ENCODE results near the gene C3orf22.

The C3orf22 gene

GRCh38 chr3:126550488-126551051 lies 8.2 kb downstream of the C3orf22 start:
- Mint-ChIP-seq H3K4me3 (no peak overlapping the region), H3K27me3 (ENCODE audit: low read depth) (peaks cover 11% of the 10 kb centered on the region), H3K27ac (no peak overlapping the region), H3K36me3 (ENCODE audit: low read depth) (no peaks in the 10 kb centered on the region), H3K4me1 (peaks cover 13% of the 10 kb centered on the region), H3K9me3 (no peaks in the 10 kb centered on the region)
- TF ChIP-seq, protein P1, sequence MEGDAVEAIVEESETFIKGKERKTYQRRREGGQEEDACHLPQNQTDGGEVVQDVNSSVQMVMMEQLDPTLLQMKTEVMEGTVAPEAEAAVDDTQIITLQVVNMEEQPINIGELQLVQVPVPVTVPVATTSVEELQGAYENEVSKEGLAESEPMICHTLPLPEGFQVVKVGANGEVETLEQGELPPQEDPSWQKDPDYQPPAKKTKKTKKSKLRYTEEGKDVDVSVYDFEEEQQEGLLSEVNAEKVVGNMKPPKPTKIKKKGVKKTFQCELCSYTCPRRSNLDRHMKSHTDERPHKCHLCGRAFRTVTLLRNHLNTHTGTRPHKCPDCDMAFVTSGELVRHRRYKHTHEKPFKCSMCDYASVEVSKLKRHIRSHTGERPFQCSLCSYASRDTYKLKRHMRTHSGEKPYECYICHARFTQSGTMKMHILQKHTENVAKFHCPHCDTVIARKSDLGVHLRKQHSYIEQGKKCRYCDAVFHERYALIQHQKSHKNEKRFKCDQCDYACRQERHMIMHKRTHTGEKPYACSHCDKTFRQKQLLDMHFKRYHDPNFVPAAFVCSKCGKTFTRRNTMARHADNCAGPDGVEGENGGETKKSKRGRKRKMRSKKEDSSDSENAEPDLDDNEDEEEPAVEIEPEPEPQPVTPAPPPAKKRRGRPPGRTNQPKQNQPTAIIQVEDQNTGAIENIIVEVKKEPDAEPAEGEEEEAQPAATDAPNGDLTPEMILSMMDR (IDR thresholded peaks at IDR 0.05; ENCODE audit: unreplicated experiment in 3 of 3) = no peak

DNA sequence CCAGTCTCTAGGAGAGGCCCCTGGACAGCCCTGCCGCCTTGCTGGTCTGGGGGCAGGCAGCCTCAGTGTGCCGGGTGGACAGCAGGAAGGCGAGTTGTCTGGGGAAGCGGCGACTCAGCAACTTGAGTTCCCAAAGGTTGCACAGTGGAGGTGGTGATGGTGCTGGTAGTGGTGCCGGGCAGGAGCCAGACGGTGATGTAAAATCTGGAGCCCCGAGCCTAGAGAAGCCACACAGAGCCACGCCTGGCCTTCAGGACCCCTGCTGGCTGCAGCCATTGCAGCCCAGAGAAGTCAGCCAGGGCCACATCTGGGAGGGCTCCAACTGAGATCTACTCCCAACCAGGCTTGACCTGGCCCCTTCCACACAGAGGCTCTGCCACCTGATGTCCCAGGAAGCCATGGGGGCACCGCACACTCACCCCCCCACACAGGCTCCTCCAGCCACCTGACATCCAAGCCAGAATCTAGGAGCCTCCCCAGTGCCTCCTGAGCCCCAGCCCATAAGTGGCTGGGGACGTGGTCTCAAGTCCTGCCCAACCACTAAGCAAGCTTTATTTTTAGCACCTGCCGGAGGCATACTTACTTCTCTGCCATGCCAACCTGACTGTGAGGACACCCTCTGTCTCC lies 8.8 kb downstream of the C3orf22 start:
- peaks cover 13% of the 10 kb centered on the region for H3K4me1 Mint-ChIP-seq
- no peak overlapping the region for H3K4me3 Mint-ChIP-seq
- H3K27me3 Mint-ChIP-seq (ENCODE audit: low read depth) = peaks cover 11% of the 10 kb centered on the region
- no peaks in the 10 kb centered on the region for H3K9me3 Mint-ChIP-seq
- TF ChIP-seq, protein P1 (IDR thresholded peaks at IDR 0.05; ENCODE audit: unreplicated experiment in 3 of 3) = no peak
- no peak overlapping the region for H3K27ac Mint-ChIP-seq
- H3K36me3 Mint-ChIP-seq (ENCODE audit: low read depth) = no peaks in the 10 kb centered on the region

GRCh38 chr3:126548556-126549466 lies 9.9 kb downstream of the C3orf22 start:
- no peak overlapping the region for H3K27ac Mint-ChIP-seq
- peaks cover 12% of the 10 kb centered on the region for H3K4me1 Mint-ChIP-seq
- H3K4me3 Mint-ChIP-seq = no peak overlapping the region
- no peaks in the 10 kb centered on the region for H3K9me3 Mint-ChIP-seq
- peaks cover 11% of the 10 kb centered on the region for H3K27me3 Mint-ChIP-seq (ENCODE audit: low read depth)
- TF ChIP-seq, protein P1 (IDR thresholded peaks at IDR 0.05; ENCODE audit: unreplicated experiment in 3 of 3) = no peak
- H3K36me3 Mint-ChIP-seq (ENCODE audit: low read depth) = no peaks in the 10 kb centered on the region

DNA sequence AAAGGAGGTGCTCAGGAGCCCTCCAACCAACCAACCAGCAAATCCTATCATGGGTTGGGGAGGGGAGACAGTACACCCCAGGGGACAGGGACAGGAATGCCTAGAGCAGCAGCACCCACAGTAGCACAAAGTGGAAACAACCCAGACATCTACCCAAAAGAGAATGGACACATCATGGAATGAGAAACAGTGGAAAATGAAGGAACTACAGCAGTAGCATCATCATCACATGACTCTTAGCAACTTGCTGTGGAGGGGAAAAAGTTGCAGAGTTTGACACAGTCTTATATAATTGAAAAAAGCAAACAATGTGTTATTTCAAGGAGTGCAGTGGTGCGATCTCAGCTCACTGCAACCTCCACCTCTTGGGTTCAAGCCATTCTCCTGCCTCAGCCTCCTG lies 11.0 kb downstream of the C3orf22 start:
- no peaks in the 10 kb centered on the region for H3K9me3 Mint-ChIP-seq
- TF ChIP-seq, protein P1 (IDR thresholded peaks at IDR 0.05; ENCODE audit: unreplicated experiment in 3 of 3) = no peak
- no peak overlapping the region for H3K4me3 Mint-ChIP-seq
- peaks cover 16% of the 10 kb centered on the region for H3K4me1 Mint-ChIP-seq
- H3K27ac Mint-ChIP-seq = no peak overlapping the region
- H3K36me3 Mint-ChIP-seq (ENCODE audit: low read depth) = no peaks in the 10 kb centered on the region
- peaks cover 11% of the 10 kb centered on the region for H3K27me3 Mint-ChIP-seq (ENCODE audit: low read depth)

- Mint-ChIP-seq H3K36me3 (ENCODE audit: low read depth) (no peaks in the 10 kb centered on the region), H3K27ac (no peak overlapping the region), H3K9me3 (no peaks in the 10 kb centered on the region), H3K4me3 (no peak overlapping the region), H3K4me1 (peaks cover 16% of the 10 kb centered on the region), H3K27me3 (ENCODE audit: low read depth) (peaks cover 11% of the 10 kb centered on the region)
- TF ChIP-seq, protein P1 (IDR thresholded peaks at IDR 0.05; ENCODE audit: unreplicated experiment in 3 of 3) = no peak
Observed at GRCh38 chr3:126546549-126547239, 12.0 kb downstream of the C3orf22 start.
